ENCODE measurements around the gene COLGALT1. TPM values are rescaled to one million over a fixed set of nuclear protein-coding genes. Genes with fewer than 3 reads are reported as not detected.
"Not testable (repeated sequence)": the region's sequence is repeated elsewhere in the genome, so short reads cannot be mapped to it uniquely, and the experiment has no call there.

The COLGALT1 gene
- total RNA-seq, 4 donors from 2014 or later = 38.6 to 78.6 (median 54.7) TPM

- peaks cover 0 to 9% (median under 1%) of the 10 kb centered on the region in 4 donors for H3K36me3 ChIP-seq
- TF ChIP-seq EP300 (IDR thresholded peaks at IDR 0.05; ENCODE audit: low read depth) = no peak
- peak; percentile 56 for TF ChIP-seq POLR2A (IDR thresholded peaks at IDR 0.05)
- peak in 2 of 5 experiments; percentile 12 to 13 for TF ChIP-seq CTCF (IDR thresholded peaks at IDR 0.05)
- peak; percentile 36 to 78 (median 77) for TF ChIP-seq POLR2AphosphoS5 (IDR thresholded peaks at IDR 0.05)
- peak overlapping the region; percentile 96 to 99 (median 98) for H3K27ac ChIP-seq
- H3K4me1 ChIP-seq = peaks cover 0 to 36% (median 20%) of the 10 kb centered on the region in 4 donors
- H3K9me3 ChIP-seq = no peaks in the 10 kb centered on the region
- no peaks in the 10 kb centered on the region for H3K27me3 ChIP-seq
- intact Hi-C loops (cut with DNase I; ENCODE audit: low total_unique reads) = loop anchor here (5.0 kb wide), 1 partner anchor 60 kb away; no protein-coding TSS in a partner anchor
- peak overlapping the region; percentile 74 to 95 (median 85) for H3K4me3 ChIP-seq
- DNase-seq = peak; percentile 90
- WGBS, 2 donors (ENCODE audit: low coverage in 1 of 2) = 1% methylated on average over 25 of the region's 82 CpGs; no CpG with 5 or more reads in 1 of the 2 donors
- in situ Hi-C loops (cut with MboI; ENCODE audit: low pct_ligation_motif_present in 1 of 4, low pct_unique_long_range_greater_than_20kb in 1 of 4, low sequenced_read_pairs in 3 of 4) = no loop called here
These were observed 43.5 kb upstream of the COLGALT1 start for GRCh38 chr19:17511724-17512573.

GRCh38 chr19:17512574-17512939, 42.9 kb upstream of the COLGALT1 start:
- no peaks in the 10 kb centered on the region for H3K27me3 ChIP-seq
- intact Hi-C loops (cut with DNase I; ENCODE audit: low total_unique reads) = loop anchor here (5.0 kb wide), 1 partner anchor 60 kb away; no protein-coding TSS in a partner anchor
- H3K36me3 ChIP-seq = peaks cover 0 to 15% (median 3%) of the 10 kb centered on the region in 4 donors
- no peaks in the 10 kb centered on the region for H3K9me3 ChIP-seq
- WGBS, 2 donors (ENCODE audit: low coverage in 1 of 2) = 32% methylated on average over 9 of the region's 9 CpGs; no CpG with 5 or more reads in 1 of the 2 donors
- peak overlapping the region; percentile 74 to 95 (median 85) for H3K4me3 ChIP-seq
- no peak for TF ChIP-seq EP300 (IDR thresholded peaks at IDR 0.05; ENCODE audit: low read depth)
- no peak for TF ChIP-seq CTCF (IDR thresholded peaks at IDR 0.05)
- TF ChIP-seq POLR2AphosphoS5 (IDR thresholded peaks at IDR 0.05) = no peak
- TF ChIP-seq POLR2A (IDR thresholded peaks at IDR 0.05) = no peak
- H3K27ac ChIP-seq = peak overlapping the region; percentile 96 to 99 (median 98)
- peaks cover 0 to 36% (median 19%) of the 10 kb centered on the region in 4 donors for H3K4me1 ChIP-seq
- DNase-seq = peak; percentile 40
- in situ Hi-C loops (cut with MboI; ENCODE audit: low pct_ligation_motif_present in 1 of 4, low pct_unique_long_range_greater_than_20kb in 1 of 4, low sequenced_read_pairs in 3 of 4) = no loop called here

DNA sequence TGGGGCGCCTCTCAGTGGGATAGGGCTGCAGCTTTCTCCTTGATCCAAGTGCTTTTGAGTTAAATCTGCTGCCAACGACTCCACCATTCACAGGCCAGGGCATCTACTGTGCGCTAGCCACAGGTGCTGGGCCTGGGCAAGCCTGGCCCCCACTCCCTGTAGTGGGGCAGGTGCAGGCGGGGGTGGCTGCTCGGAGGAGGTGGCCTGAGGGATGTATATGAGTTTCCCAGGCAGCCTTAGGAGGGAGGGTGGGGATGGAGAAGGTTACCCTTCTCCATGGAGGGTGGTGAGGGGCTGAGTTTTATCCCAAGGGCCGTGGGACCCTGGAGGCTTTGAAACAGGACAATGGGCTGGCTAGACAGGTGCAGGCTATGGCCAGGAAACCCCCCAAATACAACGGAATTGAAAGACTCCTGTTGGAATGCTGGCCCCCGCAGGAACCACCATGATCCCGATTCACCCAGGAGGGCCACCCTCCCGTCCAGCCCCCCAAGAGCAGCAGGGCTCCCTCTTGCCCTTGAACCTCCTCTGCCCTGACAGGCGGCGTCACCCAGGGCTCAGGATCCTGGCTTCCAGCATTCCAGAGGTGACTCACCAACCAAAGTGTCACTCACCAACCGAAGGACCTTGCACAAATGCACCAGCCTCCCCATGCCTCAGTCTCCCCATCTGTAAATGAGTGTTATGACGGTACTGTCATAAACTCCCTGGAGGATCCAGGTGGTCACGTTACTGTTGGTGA, 39.9 kb upstream of the COLGALT1 start:
- H3K27me3 ChIP-seq = no peaks in the 10 kb centered on the region
- no peak for TF ChIP-seq CTCF (IDR thresholded peaks at IDR 0.05)
- no peak for TF ChIP-seq EP300 (IDR thresholded peaks at IDR 0.05; ENCODE audit: low read depth)
- TF ChIP-seq POLR2AphosphoS5 (IDR thresholded peaks at IDR 0.05) = no peak
- TF ChIP-seq POLR2A (IDR thresholded peaks at IDR 0.05) = no peak
- 87% methylated on average over 15 of the region's 15 CpGs; no CpG with 5 or more reads in 1 of the 2 donors for WGBS, 2 donors (ENCODE audit: low coverage in 1 of 2)
- peaks cover 0 to 15% (median 9%) of the 10 kb centered on the region in 4 donors for H3K4me1 ChIP-seq
- DNase-seq = no peak
- no peak overlapping the region for H3K4me3 ChIP-seq
- peaks cover 0 to 5% of the 10 kb centered on the region in 2 donors for H3K9me3 ChIP-seq
- in situ Hi-C loops (cut with MboI; ENCODE audit: low pct_ligation_motif_present in 1 of 4, low pct_unique_long_range_greater_than_20kb in 1 of 4, low sequenced_read_pairs in 3 of 4) (no loop called here), intact Hi-C loops (cut with DNase I; ENCODE audit: low total_unique reads) (loop anchor here (5.0 kb wide), 1 partner anchor 998 kb away; no protein-coding TSS in a partner anchor)
- no peak overlapping the region for H3K27ac ChIP-seq
- peaks cover 0 to 28% (median 5%) of the 10 kb centered on the region in 4 donors for H3K36me3 ChIP-seq

DNA sequence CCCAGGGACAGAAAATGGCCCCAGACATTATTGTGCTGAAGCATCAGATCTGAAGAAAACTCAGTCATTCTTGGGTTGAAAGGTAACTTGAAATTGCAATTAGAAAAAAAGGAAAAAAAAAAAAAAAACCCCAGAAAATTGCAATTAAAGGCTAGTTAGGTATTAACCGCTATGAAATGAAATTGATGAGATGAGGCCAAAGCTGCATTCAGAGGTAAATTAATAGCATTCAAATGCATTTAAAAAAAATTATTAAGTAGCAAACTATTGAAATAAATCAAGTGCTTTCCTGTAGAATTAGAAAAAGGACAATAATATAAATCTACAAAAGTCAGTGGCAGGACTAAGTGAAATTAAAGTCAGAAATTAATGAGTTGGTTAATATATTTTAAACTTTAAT, 37.6 kb upstream of the COLGALT1 start:
- in situ Hi-C loops (cut with MboI; ENCODE audit: low pct_ligation_motif_present in 1 of 4, low pct_unique_long_range_greater_than_20kb in 1 of 4, low sequenced_read_pairs in 3 of 4) (no loop called here), intact Hi-C loops (cut with DNase I; ENCODE audit: low total_unique reads) (loop anchor here (5.0 kb wide), 1 partner anchor 1001 kb away; no protein-coding TSS in a partner anchor)
- H3K27ac ChIP-seq = no peak overlapping the region
- 97 to 100% methylated on average over 1 of the region's 1 CpG for WGBS, 2 donors (ENCODE audit: low coverage in 1 of 2)
- peaks cover 0 to 5% of the 10 kb centered on the region in 2 donors for H3K9me3 ChIP-seq
- no peak for TF ChIP-seq POLR2AphosphoS5 (IDR thresholded peaks at IDR 0.05)
- no peak for TF ChIP-seq EP300 (IDR thresholded peaks at IDR 0.05; ENCODE audit: low read depth)
- no peak for TF ChIP-seq CTCF (IDR thresholded peaks at IDR 0.05)
- no peak overlapping the region for H3K4me3 ChIP-seq
- no peaks in the 10 kb centered on the region for H3K27me3 ChIP-seq
- DNase-seq = no peak
- H3K36me3 ChIP-seq = peaks cover 0 to 36% (median 5%) of the 10 kb centered on the region in 4 donors
- peaks cover 0 to 7% (median 0%) of the 10 kb centered on the region in 4 donors for H3K4me1 ChIP-seq

- H3K36me3 ChIP-seq = peaks cover 0 to 36% (median 5%) of the 10 kb centered on the region in 4 donors
These were observed 36.8 kb upstream of the COLGALT1 start for GRCh38 chr19:17518654-17519053.

More at GRCh38 chr19:17518654-17519053, 36.8 kb upstream of the COLGALT1 start:
- DNase-seq; H3K4me3 ChIP-seq; H3K9me3 ChIP-seq; H3K4me1 ChIP-seq; H3K27ac ChIP-seq; H3K27me3 ChIP-seq; in situ Hi-C loops (cut with MboI; ENCODE audit: low pct_ligation_motif_present in 1 of 4, low pct_unique_long_range_greater_than_20kb in 1 of 4, low sequenced_read_pairs in 3 of 4): not testable (repeated sequence)
- intact Hi-C loops (cut with DNase I; ENCODE audit: low total_unique reads) = loop anchor here (5.0 kb wide), 1 partner anchor 1001 kb away; no protein-coding TSS in a partner anchor
- WGBS, 2 donors (ENCODE audit: low coverage in 1 of 2) = 94 to 100% methylated on average over 2 to 8 of the region's 8 CpGs

All from transverse colon (tissue), 4 donors.